A549 (cell line): ENCODE data around the gene TMEM139. TPM values are rescaled to one million over a fixed set of nuclear protein-coding genes. Genes with fewer than 3 reads are reported as not detected.
A peak's percentile ranks its signal among the peaks of the same experiment; 100 is the strongest.

Experiments used
- ATAC-seq, 2 experiments: fragments of 200-7000 bp in 1 of 2; fragments of >200 bp in 1 of 2; cut with Nextera tagmentation in 1 of 2; cut with Tn5 transposase in 1 of 2; 3 replicates each; pipeline versions ENCODE4 v1.8.0 to v1.9.1; 2018 to 2020; ENCODE audit warnings: mild to moderate bottlenecking in 1 of 2, moderate library complexity in 1 of 2
- CTCF ChIA-PET: fragments of 300-600 bp; sonication (Branson Sonifier 250); formaldehyde crosslinking; extraction: SDS; loops from one replicate; lab custom pipeline; 2021; ENCODE audit warnings: antibody characterized with exemption, inconsistent platforms; lab: Yijun Ruan, JAX
- POLR2A ChIA-PET: fragments of 350-600 bp; formaldehyde crosslinking; extraction: SDS; loops from one replicate; lab custom pipeline; 2021; ENCODE audit warnings: antibody characterized with exemption, inconsistent platforms; lab: Yijun Ruan, JAX
- DNase-seq, 2 experiments: peaks; one replicate each; pipeline versions ENCODE4 v3.0.0 to v3.0.0-alpha.2; 2011 to 2016; ENCODE audit warnings: low read depth in 1 of 2, low spot score in 1 of 2
- FAIRE-seq: peaks from 2 replicates; lab custom pipeline; 2011; peaks lifted over from hg19 to GRCh38; lab: Jason Lieb, UNC
- H3K27ac ChIP-seq, 2 experiments: fragments of >200 bp; sonication (Bioruptor Twin); formaldehyde crosslinking; 3 replicates each; pipeline ENCODE4 v1.5.1; 2016 to 2017
- H3K4me1 ChIP-seq: fragments of >200 bp; sonication (Bioruptor Twin); formaldehyde crosslinking; 3 replicates; pipeline ENCODE4 v1.6.1; 2016
- H3K4me2 ChIP-seq: fragments of >200 bp; sonication (Bioruptor Twin); formaldehyde crosslinking; 3 replicates; pipeline ENCODE4 v1.6.1; 2016
- H3K4me3 ChIP-seq: fragments of >200 bp; sonication (Bioruptor Twin); formaldehyde crosslinking; 3 replicates; pipeline ENCODE4 v1.5.1; 2016
- H3K9me3 ChIP-seq: fragments of >200 bp; sonication (Bioruptor Twin); formaldehyde crosslinking; 3 replicates; pipeline ENCODE4 v1.6.1; 2016
- CBX2 ChIP-seq: fragments of 200-600 bp; sonication (generic); IDR thresholded peaks from 2 replicates; pipeline ENCODE4 v1.6.1; 2016; ENCODE audit warnings: low read depth, mild to moderate bottlenecking, borderline replicate concordance
- CHD4 ChIP-seq: fragments of 200-600 bp; sonication (generic); IDR thresholded peaks from 2 replicates; pipeline ENCODE4 v1.6.1; 2016; ENCODE audit warnings: antibody characterized with exemption, mild to moderate bottlenecking, borderline replicate concordance
- EHF ChIP-seq: fragments of 250-450 bp; sonication (Bioruptor Pico); IDR thresholded peaks from 2 replicates; pipeline ENCODE4 v1.5.0; 2020; ENCODE audit warnings: mild to moderate bottlenecking
- EP300 ChIP-seq, 2 experiments: fragments of >200 bp; sonication (Bioruptor Twin); formaldehyde crosslinking; IDR thresholded peaks; 2 replicates in 1 of 2; 3 replicates in 1 of 2; pipeline ENCODE4 v1.6.1; 2016 to 2017
- FOSB ChIP-seq: fragments of 250-450 bp; sonication (Bioruptor Pico); IDR thresholded peaks from 2 replicates; pipeline ENCODE4 v1.5.0; 2020; ENCODE audit warnings: mild to moderate bottlenecking, moderate library complexity
- HES2 ChIP-seq: fragments of >200 bp; sonication (Bioruptor Twin); formaldehyde crosslinking; IDR thresholded peaks from 2 replicates; pipeline ENCODE4 v1.6.1; 2016
- HMGXB4 ChIP-seq: fragments of 250-450 bp; sonication (Bioruptor Pico); IDR thresholded peaks from 2 replicates; pipeline ENCODE4 v1.5.0; 2021; ENCODE audit warnings: mild to moderate bottlenecking, moderate library complexity, borderline replicate concordance
- HOXB5 ChIP-seq: fragments of 250-450 bp; sonication (Bioruptor Pico); IDR thresholded peaks from 2 replicates; pipeline ENCODE4 v1.5.0; 2020; ENCODE audit warnings: mild to moderate bottlenecking, moderate library complexity
- JUN ChIP-seq, 2 experiments: fragments of >200 bp; sonication (Bioruptor Twin); formaldehyde crosslinking; IDR thresholded peaks; 2 replicates in 1 of 2; 3 replicates in 1 of 2; pipeline ENCODE4 v1.6.1; 2016 to 2017
- NFE2L2 ChIP-seq: fragments of 150-350 bp; conservative IDR thresholded peaks from 2 replicates; pipeline ENCODE4 v1.6.1; 2014; ENCODE audit warnings: low read length
- PHF8 ChIP-seq: fragments of 200-600 bp; sonication (generic); IDR thresholded peaks from 2 replicates; pipeline ENCODE4 v1.6.1; 2016; ENCODE audit warnings: low read depth, mild to moderate bottlenecking, antibody characterized with exemption, moderate library complexity, borderline replicate concordance
- POLR2A ChIP-seq: IDR thresholded peaks from 2 replicates; pipeline ENCODE4 v1.6.1; 2012; ENCODE audit warnings: mild to moderate bottlenecking, low read length
- RAD21 ChIP-seq, 2 experiments: fragments of >200 bp in 1 of 2; sonication (Bioruptor Twin) in 1 of 2; formaldehyde crosslinking in 1 of 2; IDR thresholded peaks in 1 of 2; conservative IDR thresholded peaks in 1 of 2; 2 replicates in 1 of 2; 3 replicates in 1 of 2; pipeline ENCODE4 v1.6.1; 2012 to 2018; ENCODE audit warnings: inconsistent platforms in 1 of 2
- RCOR1 ChIP-seq: fragments of 150-350 bp; IDR thresholded peaks from 2 replicates; pipeline ENCODE4 v1.6.1; 2014; ENCODE audit warnings: antibody characterized with exemption, low read length, low read depth
- REST ChIP-seq: fragments of 200-600 bp; sonication (generic); IDR thresholded peaks from 2 replicates; pipeline ENCODE4 v1.6.1; 2016; ENCODE audit warnings: antibody characterized with exemption, mild to moderate bottlenecking, moderate library complexity
- SMC3 ChIP-seq: fragments of >200 bp; sonication (Bioruptor Twin); formaldehyde crosslinking; IDR thresholded peaks from 3 replicates; pipeline ENCODE4 v1.6.1; 2018; ENCODE audit warnings: inconsistent platforms
- SREBF2 ChIP-seq: fragments of 450-650 bp; IDR thresholded peaks from 2 replicates; pipeline ENCODE4 v1.6.1; 2014; ENCODE audit warnings: mild to moderate bottlenecking, moderate library complexity
- ZFP36 ChIP-seq: fragments of 450-650 bp; IDR thresholded peaks from 2 replicates; pipeline ENCODE4 v1.6.1; 2014; ENCODE audit warnings: borderline replicate concordance; ENCODE audit not compliant: partially characterized antibody
- WGBS: methylation state at CpG from one replicate; pipeline ENCODE4 v1.1.6; 2017; ENCODE audit errors: missing lambda C conversion rate; 5-methylcytosine and 5-hydroxymethylcytosine counted together
- polyA plus RNA-seq, 4 experiments: library from polyadenylated mRNA; depleted of rRNA in 3 of 4; stranded (reverse); fragments of >200 nt; fragmentation: RNase III in 1 of 4; extraction: RNeasy Plus Mini Kit Qiagen cat#74134 plus additional on column Dnase treatment in 1 of 4; gene quantifications; 2 replicates in 3 of 4; 3 replicates in 1 of 4; pipeline ENCODE4 v1.2.3, GENCODE V29; 2011 to 2017
- TF ChIP-seq, protein P1 (sequence below): fragments of >200 bp; sonication (Bioruptor Twin); formaldehyde crosslinking; IDR thresholded peaks from 3 replicates; pipeline ENCODE4 v1.5.1; 2016
- TF ChIP-seq, protein P2 (sequence below): IDR thresholded peaks from 2 replicates; pipeline ENCODE4 v1.6.1; 2012
- TF ChIP-seq, protein P3 (sequence below): fragments of 150-350 bp; IDR thresholded peaks from 2 replicates; pipeline ENCODE4 v1.6.1; 2014; ENCODE audit warnings: low read depth, mild to moderate bottlenecking, low read length
- TF ChIP-seq, protein P4 (sequence below): IDR thresholded peaks from 2 replicates; pipeline ENCODE4 v1.6.1; 2012; ENCODE audit warnings: low read depth, borderline replicate concordance

TMEM139 gene
- polyA plus RNA-seq, 2 of the 4 experiments (the other 2 are of a cell fraction): 0.37 to 0.65 TPM

DNA sequence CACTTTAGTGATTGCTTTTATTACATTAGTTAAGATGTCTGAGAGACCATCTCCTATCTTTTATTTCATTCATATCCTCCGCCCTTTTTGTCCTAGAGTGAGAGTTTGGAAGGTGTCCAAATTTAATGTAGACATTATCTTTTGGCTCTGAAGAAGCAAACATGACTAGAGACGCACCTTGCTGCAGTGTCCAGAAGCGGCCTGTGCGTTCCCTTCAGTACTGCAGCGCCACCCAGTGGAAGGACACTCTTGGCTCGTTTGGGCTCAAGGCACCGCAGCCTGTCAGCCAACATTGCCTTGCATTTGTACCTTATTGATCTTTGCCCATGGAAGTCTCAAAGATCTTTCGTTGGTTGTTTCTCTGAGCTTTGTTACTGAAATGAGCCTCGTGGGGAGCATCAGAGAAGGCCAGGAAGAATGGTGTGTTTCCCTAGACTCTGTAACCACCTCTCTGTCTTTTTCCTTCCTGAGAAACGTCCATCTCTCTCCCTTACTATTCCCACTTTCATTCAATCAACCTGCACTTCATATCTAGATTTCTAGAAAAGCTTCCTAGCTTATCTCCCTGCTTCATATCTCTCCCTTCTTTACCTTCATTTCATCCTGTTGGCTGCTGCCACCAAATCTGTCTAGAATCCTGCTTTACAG is 20.8 kb downstream of the TMEM139 start:
- H3K4me2 ChIP-seq: no peak overlapping the region
- TF ChIP-seq EP300 (IDR thresholded peaks at IDR 0.05) (no peak), HMGXB4 (CRISPR knock-in tag) (no peak), RCOR1 (no peak), JUN (IDR thresholded peaks at IDR 0.05) (no peak), SMC3 (peak; percentile 67), HOXB5 (CRISPR knock-in tag) (no peak), PHF8 (no peak), CHD4 (no peak), CBX2 (no peak), EHF (CRISPR knock-in tag) (no peak), NFE2L2 (no peak), ZFP36 (no peak), HES2 (no peak), REST (no peak), RAD21 (conservative IDR thresholded peaks at IDR 0.05 in 1 of 2, IDR thresholded peaks at IDR 0.05 in 1 of 2) (peak; percentile 66 to 72), SREBF2 (no peak), FOSB (CRISPR knock-in tag) (no peak), POLR2A (no peak)
- TF ChIP-seq, protein P1, sequence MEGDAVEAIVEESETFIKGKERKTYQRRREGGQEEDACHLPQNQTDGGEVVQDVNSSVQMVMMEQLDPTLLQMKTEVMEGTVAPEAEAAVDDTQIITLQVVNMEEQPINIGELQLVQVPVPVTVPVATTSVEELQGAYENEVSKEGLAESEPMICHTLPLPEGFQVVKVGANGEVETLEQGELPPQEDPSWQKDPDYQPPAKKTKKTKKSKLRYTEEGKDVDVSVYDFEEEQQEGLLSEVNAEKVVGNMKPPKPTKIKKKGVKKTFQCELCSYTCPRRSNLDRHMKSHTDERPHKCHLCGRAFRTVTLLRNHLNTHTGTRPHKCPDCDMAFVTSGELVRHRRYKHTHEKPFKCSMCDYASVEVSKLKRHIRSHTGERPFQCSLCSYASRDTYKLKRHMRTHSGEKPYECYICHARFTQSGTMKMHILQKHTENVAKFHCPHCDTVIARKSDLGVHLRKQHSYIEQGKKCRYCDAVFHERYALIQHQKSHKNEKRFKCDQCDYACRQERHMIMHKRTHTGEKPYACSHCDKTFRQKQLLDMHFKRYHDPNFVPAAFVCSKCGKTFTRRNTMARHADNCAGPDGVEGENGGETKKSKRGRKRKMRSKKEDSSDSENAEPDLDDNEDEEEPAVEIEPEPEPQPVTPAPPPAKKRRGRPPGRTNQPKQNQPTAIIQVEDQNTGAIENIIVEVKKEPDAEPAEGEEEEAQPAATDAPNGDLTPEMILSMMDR: peak; percentile 72
- TF ChIP-seq, protein P2, sequence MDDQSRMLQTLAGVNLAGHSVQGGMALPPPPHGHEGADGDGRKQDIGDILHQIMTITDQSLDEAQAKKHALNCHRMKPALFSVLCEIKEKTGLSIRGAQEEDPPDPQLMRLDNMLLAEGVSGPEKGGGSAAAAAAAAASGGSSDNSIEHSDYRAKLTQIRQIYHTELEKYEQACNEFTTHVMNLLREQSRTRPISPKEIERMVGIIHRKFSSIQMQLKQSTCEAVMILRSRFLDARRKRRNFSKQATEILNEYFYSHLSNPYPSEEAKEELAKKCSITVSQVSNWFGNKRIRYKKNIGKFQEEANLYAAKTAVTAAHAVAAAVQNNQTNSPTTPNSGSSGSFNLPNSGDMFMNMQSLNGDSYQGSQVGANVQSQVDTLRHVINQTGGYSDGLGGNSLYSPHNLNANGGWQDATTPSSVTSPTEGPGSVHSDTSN: no peak
- TF ChIP-seq, protein P3, sequence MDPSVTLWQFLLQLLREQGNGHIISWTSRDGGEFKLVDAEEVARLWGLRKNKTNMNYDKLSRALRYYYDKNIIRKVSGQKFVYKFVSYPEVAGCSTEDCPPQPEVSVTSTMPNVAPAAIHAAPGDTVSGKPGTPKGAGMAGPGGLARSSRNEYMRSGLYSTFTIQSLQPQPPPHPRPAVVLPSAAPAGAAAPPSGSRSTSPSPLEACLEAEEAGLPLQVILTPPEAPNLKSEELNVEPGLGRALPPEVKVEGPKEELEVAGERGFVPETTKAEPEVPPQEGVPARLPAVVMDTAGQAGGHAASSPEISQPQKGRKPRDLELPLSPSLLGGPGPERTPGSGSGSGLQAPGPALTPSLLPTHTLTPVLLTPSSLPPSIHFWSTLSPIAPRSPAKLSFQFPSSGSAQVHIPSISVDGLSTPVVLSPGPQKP: no peak
- TF ChIP-seq, protein P4, sequence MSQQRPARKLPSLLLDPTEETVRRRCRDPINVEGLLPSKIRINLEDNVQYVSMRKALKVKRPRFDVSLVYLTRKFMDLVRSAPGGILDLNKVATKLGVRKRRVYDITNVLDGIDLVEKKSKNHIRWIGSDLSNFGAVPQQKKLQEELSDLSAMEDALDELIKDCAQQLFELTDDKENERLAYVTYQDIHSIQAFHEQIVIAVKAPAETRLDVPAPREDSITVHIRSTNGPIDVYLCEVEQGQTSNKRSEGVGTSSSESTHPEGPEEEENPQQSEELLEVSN: no peak
- TF ChIP-seq, all 56 proteins: peak for 3
- 42% methylated on average over 10 of the region's 10 CpGs for WGBS
- CTCF ChIA-PET: interaction anchor here (0.6 to 3.4 kb wide), 21 partner anchors 10 to 301 kb away, joined by 3 to 37 read pairs (median 4); partner anchors contain the start of genes CASP2, CLCN1 and GSTK1
- DNase-seq (peak; percentile 69 to 78), FAIRE-seq (no peak), ATAC-seq (peak; percentile 93 to 98)
- Histone ChIP-seq H3K27ac (no peak overlapping the region), H3K9me3 (no peaks in the 10 kb centered on the region), H3K4me3 (no peak overlapping the region), H3K4me1 (no peaks in the 10 kb centered on the region)
- POLR2A ChIA-PET: no interaction called here
